T-helper 2 cell treated with Interferon-gamma antibody and Interleukin-4, amounts not matched to agents 100 ng/mL and 5 ng/mL, for 36 hours (primary cell): Measurements from ENCODE around the gene PHLPP1. TPM values are rescaled to one million over a fixed set of nuclear protein-coding genes. Genes with fewer than 3 reads are reported as not detected.
"Not testable (repeated sequence)": the region's sequence is repeated elsewhere in the genome, so short reads cannot be mapped to it uniquely, and the experiment has no call there.

Experiments
- intact Hi-C: fragments of 100-400 bp; cut with micrococcal nuclease; formaldehyde crosslinking; loops from one replicate; pipeline ENCODE4 v1.15.1; 2023
- total RNA-seq: library from RNA; stranded (reverse); gene quantifications from 2 replicates; pipeline ENCODE4 v1.2.3, GENCODE V29; 2022

The PHLPP1 gene
- total RNA-seq, 1 donor from 2014 or later = 12.7 TPM

GRCh38 chr18:62802523-62802922 lies 87.2 kb downstream of the PHLPP1 start:
- intact Hi-C loops = loop anchor here (5.0 kb wide), 1 partner anchor 155 kb away; no protein-coding TSS in a partner anchor

DNA sequence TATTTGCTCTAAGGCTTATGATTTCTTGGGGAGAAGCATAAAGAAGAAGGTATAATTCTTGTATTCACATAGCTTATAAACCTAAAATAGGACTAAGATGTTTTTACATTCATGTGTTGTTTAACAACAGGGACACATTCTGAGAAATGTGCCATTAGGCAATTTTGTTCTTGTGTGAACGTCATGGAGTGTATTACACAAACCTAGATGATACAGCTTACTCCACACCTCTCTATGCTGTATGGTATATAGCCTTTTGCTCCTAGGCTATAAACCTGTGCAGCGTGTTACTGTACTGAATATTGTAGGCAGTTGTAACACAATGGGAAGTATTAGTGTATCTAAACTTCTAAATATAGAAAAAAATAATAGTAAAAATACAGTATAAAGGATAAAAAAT lies 92.1 kb downstream of the PHLPP1 start:
- intact Hi-C loops = no loop called here

- intact Hi-C loops = no loop called here
Measured at GRCh38 chr18:62808123-62808522, 92.8 kb downstream of the PHLPP1 start.

GRCh38 chr18:62809445-62809844 lies 94.1 kb downstream of the PHLPP1 start:
- intact Hi-C loops = not testable (repeated sequence)

- intact Hi-C loops = no loop called here
Measured at GRCh38 chr18:62809900-62810299, 94.6 kb downstream of the PHLPP1 start.

DNA sequence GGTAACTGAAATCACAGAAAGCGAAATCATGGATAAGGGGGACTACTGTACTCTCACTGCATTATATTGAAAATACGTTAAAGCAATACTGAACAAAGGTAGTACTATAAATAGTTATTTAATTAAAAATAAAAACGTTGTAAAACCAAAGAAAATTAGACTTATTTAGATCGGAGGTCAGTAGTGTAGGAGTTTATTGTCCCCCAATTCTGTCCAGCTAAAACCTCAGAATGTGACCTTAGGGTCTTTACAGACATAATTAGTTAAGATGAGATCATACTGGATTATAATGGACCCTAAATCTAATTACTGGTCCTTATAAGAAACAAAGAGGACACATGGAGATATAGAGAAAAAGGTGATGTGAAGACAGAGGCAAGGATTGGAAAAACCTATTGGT lies 95.3 kb downstream of the PHLPP1 start:
- intact Hi-C loops = no loop called here

- intact Hi-C loops = no loop called here
Measured at GRCh38 chr18:62811674-62812073, 96.3 kb downstream of the PHLPP1 start.

GRCh38 chr18:62812242-62812641 lies 96.9 kb downstream of the PHLPP1 start:
- intact Hi-C loops = no loop called here

DNA sequence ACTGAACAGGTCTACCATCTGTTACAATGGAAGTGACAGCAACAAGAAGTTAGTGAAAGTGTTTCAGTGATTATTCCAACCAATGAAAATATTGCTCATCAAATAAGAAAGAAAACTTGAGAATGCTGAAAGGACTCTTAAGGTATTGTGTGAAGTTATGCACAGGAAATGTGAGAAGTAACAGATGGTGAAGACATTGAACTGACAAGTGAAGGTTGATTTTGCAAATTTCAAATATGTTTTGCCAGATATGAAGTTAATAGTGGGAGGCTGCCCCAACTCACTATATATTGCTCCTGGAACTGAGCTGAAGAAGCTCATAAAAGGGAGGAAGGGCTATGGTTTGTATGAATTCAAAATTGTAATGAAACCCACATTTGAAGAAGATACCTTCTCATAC lies 97.5 kb downstream of the PHLPP1 start:
- intact Hi-C loops = no loop called here

- intact Hi-C loops = no loop called here
Measured at GRCh38 chr18:62814132-62814759, 98.9 kb downstream of the PHLPP1 start.

- intact Hi-C loops = no loop called here
Measured at GRCh38 chr18:62825382-62825781, 110.0 kb downstream of the PHLPP1 start.

DNA sequence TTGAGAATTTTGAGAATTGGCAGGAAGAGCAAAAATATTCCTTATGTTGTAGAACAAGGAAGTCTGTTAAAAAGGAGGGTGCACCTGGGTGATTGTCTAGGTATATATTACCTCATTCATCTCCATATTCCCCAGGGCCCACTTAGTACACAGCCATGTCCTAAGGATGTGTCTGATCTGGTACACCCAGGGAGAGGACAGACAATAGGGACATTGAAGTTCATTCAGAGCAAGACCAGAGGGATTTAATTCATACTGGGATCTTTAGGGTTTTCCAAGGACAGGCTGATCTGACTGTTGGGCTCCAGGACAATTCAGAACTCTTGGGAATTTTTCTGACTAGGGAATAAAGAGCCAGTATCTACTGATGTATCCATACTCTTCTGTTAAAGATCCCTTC lies 112.1 kb downstream of the PHLPP1 start:
- intact Hi-C loops = no loop called here

DNA sequence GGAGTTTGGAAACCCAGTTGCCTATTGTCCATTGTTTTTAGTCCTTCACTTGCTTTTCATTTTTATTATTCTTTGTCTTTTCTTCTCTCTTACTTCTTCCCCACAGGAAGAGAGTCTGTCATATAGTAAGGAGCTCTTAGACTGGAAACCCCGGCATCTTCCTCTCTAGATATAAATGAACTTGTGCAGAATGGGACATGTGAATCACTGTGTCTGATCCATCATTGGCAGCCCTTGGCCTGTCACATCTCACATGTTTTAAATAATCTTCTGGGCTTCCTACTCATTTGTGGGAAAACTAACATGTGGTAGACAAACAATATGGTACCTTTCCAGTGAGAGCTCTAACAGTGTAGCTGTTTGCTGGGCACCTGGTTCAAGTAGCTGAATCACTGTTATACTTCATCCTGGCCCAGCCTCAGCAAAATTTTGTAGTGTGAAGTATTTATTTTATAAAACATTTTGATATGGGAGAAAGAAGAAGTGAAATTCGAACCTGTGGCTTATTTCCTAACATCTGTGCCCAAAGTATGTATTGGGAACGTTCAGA lies 112.8 kb downstream of the PHLPP1 start:
- intact Hi-C loops = no loop called here

DNA sequence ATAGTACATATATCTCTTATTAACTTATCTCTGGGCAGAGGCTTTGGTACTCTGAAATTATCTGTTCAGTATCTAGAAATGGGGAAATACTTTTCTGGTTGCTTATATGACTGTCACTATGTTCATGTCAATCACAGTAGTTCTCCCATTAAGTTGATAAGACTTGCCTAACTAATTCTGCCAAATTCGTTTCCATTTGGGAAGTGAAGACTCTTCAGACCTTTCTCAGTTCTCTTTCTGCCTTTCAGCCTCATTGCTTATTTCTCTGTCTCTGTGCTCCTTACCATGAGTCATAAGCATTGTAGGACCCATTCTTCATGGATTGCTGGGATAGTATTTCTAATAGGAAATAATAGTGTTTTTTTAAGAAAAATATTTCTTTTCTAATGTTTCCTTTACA lies 113.5 kb downstream of the PHLPP1 start:
- intact Hi-C loops = no loop called here

DNA sequence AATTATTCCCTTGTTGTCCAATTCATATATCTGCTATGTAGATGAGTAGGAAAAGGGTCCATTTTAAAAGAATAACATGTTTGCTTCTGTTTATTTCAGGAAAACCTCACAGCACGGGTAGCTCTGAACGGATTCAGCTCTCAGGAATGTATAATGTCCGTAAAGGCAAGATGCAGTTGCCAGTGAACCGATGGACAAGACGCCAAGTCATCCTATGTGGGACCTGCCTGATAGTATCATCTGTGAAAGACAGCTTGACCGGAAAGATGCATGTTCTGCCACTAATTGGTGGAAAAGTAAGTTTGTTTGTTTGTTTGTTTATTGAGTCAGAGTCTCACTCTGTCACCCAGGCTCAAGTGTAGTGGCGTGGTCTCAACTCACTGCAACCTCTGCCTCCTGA lies 114.6 kb downstream of the PHLPP1 start:
- intact Hi-C loops = no loop called here

DNA sequence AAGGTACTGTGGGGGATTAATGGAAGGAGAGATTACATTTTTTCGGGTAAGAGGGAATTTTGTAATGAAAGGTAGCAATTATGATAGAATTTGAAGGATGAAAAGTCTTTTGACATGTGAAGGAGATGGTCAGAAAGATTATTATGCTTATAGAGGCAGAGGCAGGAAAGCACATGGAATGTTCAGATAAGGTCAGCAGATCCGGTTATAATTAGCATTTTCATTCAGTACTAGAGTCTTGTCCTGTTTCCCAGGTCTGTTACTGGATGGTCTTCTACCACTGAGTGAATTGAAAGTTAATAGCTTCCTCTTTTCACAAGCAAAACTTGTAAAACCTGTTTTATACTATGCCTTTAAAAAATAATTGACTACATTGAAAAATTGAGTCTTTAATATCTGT lies 116.9 kb downstream of the PHLPP1 start:
- intact Hi-C loops = no loop called here

- intact Hi-C loops = no loop called here
Measured at GRCh38 chr18:62833494-62833893, 118.2 kb downstream of the PHLPP1 start.

GRCh38 chr18:62834715-62835114 lies 119.4 kb downstream of the PHLPP1 start:
- intact Hi-C loops = no loop called here

GRCh38 chr18:62837011-62837410 lies 121.7 kb downstream of the PHLPP1 start:
- intact Hi-C loops = no loop called here

GRCh38 chr18:62838475-62839098 lies 123.2 kb downstream of the PHLPP1 start:
- intact Hi-C loops = no loop called here

- intact Hi-C loops = loop anchor here (10.0 kb wide), 4 partner anchors 315 to 865 kb away; partner anchors contain the start of genes PIGN, RELCH and ZCCHC2
Measured at GRCh38 chr18:62839874-62840713, 124.8 kb downstream of the PHLPP1 start.

DNA sequence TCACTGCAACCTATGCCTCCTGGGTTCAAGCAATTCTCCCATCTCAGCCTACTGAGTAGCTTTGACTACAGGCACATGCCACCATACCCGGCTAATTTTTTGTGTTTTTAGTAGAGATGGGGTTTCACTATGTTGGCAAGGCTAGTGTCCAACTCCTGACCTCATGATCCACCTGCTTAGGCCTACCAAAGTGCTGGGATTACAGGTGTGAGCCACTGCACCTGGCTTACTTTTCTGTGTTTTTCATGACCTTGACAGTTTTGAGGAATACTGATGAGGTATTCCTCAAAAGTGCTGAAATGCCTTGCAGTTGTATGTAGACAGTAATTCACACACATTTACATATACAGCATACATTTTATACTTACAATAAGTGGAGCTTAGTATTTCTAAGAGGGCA lies 126.1 kb downstream of the PHLPP1 start:
- intact Hi-C loops = loop anchor here (10.0 kb wide), 4 partner anchors 317 to 867 kb away; partner anchors contain the start of genes PIGN, RELCH and ZCCHC2
